ENCODE data around the gene H2BK1.

The H2BK1 gene

GRCh38 chr7:151204383-151205032 is 5.8 kb downstream of the H2BK1 start:
- DNase-seq (ENCODE audit: low spot score): no peak
- FAIRE-seq: no peak

GRCh38 chr7:151202836-151203235 is 7.5 kb downstream of the H2BK1 start:
- DNase-seq (ENCODE audit: low spot score): no peak
- FAIRE-seq: no peak

- FAIRE-seq (no peak), DNase-seq (ENCODE audit: low spot score) (no peak)
Measured at GRCh38 chr7:151201751-151202150, 8.5 kb downstream of the H2BK1 start.

- DNase-seq (ENCODE audit: low spot score) (no peak), FAIRE-seq (no peak)
Measured at GRCh38 chr7:151201344-151201743, 8.9 kb downstream of the H2BK1 start.

GRCh38 chr7:151198945-151199848 is 11.1 kb downstream of the H2BK1 start:
- no peak for FAIRE-seq
- DNase-seq (ENCODE audit: low spot score): no peak

GRCh38 chr7:151197932-151198331 is 12.4 kb downstream of the H2BK1 start:
- no peak for FAIRE-seq
- DNase-seq (ENCODE audit: low spot score): no peak

- FAIRE-seq (no peak), DNase-seq (ENCODE audit: low spot score) (no peak)
Measured at GRCh38 chr7:151195616-151196450, 14.5 kb downstream of the H2BK1 start.

GRCh38 chr7:151194188-151194587 is 16.1 kb downstream of the H2BK1 start:
- FAIRE-seq: no peak
- DNase-seq (ENCODE audit: low spot score): no peak

GRCh38 chr7:151193203-151193978 is 16.9 kb downstream of the H2BK1 start:
- no peak for DNase-seq (ENCODE audit: low spot score)
- FAIRE-seq: no peak

- FAIRE-seq (no peak), DNase-seq (ENCODE audit: low spot score) (no peak)
Measured at GRCh38 chr7:151192002-151192539, 18.2 kb downstream of the H2BK1 start.

GRCh38 chr7:151191544-151191943 is 18.7 kb downstream of the H2BK1 start:
- DNase-seq (ENCODE audit: low spot score) (no peak), FAIRE-seq (no peak)

- FAIRE-seq: no peak
- no peak for DNase-seq (ENCODE audit: low spot score)
Measured at GRCh38 chr7:151189038-151189437, 21.2 kb downstream of the H2BK1 start.

GRCh38 chr7:151188252-151188542 is 22.1 kb downstream of the H2BK1 start:
- no peak for FAIRE-seq
- DNase-seq (ENCODE audit: low spot score): no peak

GRCh38 chr7:151187409-151188251 is 22.7 kb downstream of the H2BK1 start:
- DNase-seq (ENCODE audit: low spot score) (no peak), FAIRE-seq (no peak)

- FAIRE-seq: no peak
- no peak for DNase-seq (ENCODE audit: low spot score)
Measured at GRCh38 chr7:151186640-151187408, 23.5 kb downstream of the H2BK1 start, which contains the start of gene ASB10. Gene ASB10 (minus strand): TSS chr7:151187250. CDS start chr7:151187130, 120 bp downstream.

- FAIRE-seq (no peak), DNase-seq (ENCODE audit: low spot score) (no peak)
Measured at GRCh38 chr7:151185762-151186639, 24.3 kb downstream of the H2BK1 start.

GRCh38 chr7:151181011-151181431 is 29.3 kb downstream of the H2BK1 start:
- DNase-seq (ENCODE audit: low spot score) (no peak), FAIRE-seq (no peak)

GRCh38 chr7:151179946-151180345 is 30.3 kb downstream of the H2BK1 start:
- DNase-seq (ENCODE audit: low spot score): no peak
- FAIRE-seq: no peak

Data from urothelium cell line (cell line).